WERI-Rb-1 (cell line): ENCODE measurements around the gene ECHS1.
"Not testable (repeated sequence)": the region's sequence is repeated elsewhere in the genome, so short reads cannot be mapped to it uniquely, and the experiment has no call there.

Source experiments
- DNase-seq: peaks from one replicate; pipeline ENCODE4 v3.0.0-alpha.2; 2020
- H3K27ac ChIP-seq: fragments of 250-450 bp; sonication (Bioruptor Pico); 2 replicates; pipeline ENCODE4 v1.5.1; 2020; ENCODE audit warnings: mild to moderate bottlenecking, moderate library complexity
- H3K27me3 ChIP-seq: fragments of 250-450 bp; sonication (Bioruptor Pico); 2 replicates; pipeline ENCODE4 v1.5.1; 2021; ENCODE audit warnings: mild to moderate bottlenecking, low read depth, moderate library complexity; ENCODE audit not compliant: insufficient read depth, severe bottlenecking
- H3K36me3 ChIP-seq: fragments of 250-450 bp; sonication (Bioruptor Pico); 2 replicates; pipeline ENCODE4 v1.5.1; 2020; ENCODE audit warnings: mild to moderate bottlenecking, moderate library complexity
- H3K4me3 ChIP-seq: 2 replicates; pipeline ENCODE4 v1.5.1; 2011; ENCODE audit warnings: low read depth, mild to moderate bottlenecking, control low read depth, low read length
- H3K9me3 ChIP-seq: fragments of 250-450 bp; sonication (Bioruptor Pico); 2 replicates; pipeline ENCODE4 v1.5.1; 2021; ENCODE audit warnings: mild to moderate bottlenecking, moderate library complexity; ENCODE audit not compliant: severe bottlenecking
- CTCF ChIP-seq: IDR thresholded peaks from 2 replicates; pipeline ENCODE4 v1.5.1; 2011; ENCODE audit warnings: low read depth, mild to moderate bottlenecking, control low read depth, inconsistent platforms, low read length

Gene ECHS1

GRCh38 chr10:133390597-133391248, 17.6 kb upstream of the ECHS1 start:
- TF ChIP-seq CTCF = no peak
- Histone ChIP-seq H3K27ac (no peak overlapping the region), H3K9me3 (no peaks in the 10 kb centered on the region), H3K4me3 (no peak overlapping the region), H3K27me3 (no peaks in the 10 kb centered on the region), H3K36me3 (peaks cover 8% of the 10 kb centered on the region)
- no peak for DNase-seq

GRCh38 chr10:133388973-133389818, 16.0 kb upstream of the ECHS1 start:
- TF ChIP-seq CTCF = no peak
- Histone ChIP-seq H3K27ac (no peak overlapping the region), H3K27me3 (no peaks in the 10 kb centered on the region), H3K4me3 (no peak overlapping the region), H3K9me3 (no peaks in the 10 kb centered on the region), H3K36me3 (peaks cover under 1% of the 10 kb centered on the region; the same call in 1 of the 2 replicates)
- no peak for DNase-seq

- Histone ChIP-seq H3K36me3 (no peaks in the 10 kb centered on the region; the same call in 1 of the 2 replicates), H3K4me3 (no peak overlapping the region), H3K27me3 (no peaks in the 10 kb centered on the region), H3K27ac (no peak overlapping the region), H3K9me3 (no peaks in the 10 kb centered on the region)
- no peak for DNase-seq
- TF ChIP-seq CTCF = no peak
These were observed 15.2 kb upstream of the ECHS1 start for GRCh38 chr10:133388236-133388972.

- not testable (repeated sequence) for H3K36me3 ChIP-seq, H3K27ac ChIP-seq, H3K9me3 ChIP-seq, H3K4me3 ChIP-seq, H3K27me3 ChIP-seq, DNase-seq
These were observed 13.8 kb upstream of the ECHS1 start for GRCh38 chr10:133386951-133387350.

GRCh38 chr10:133385214-133385613, 12.1 kb upstream of the ECHS1 start:
- no peak for DNase-seq
- peak overlapping the region; percentile 59 for H3K27ac ChIP-seq
- no peaks in the 10 kb centered on the region for H3K27me3 ChIP-seq
- H3K9me3 ChIP-seq = no peaks in the 10 kb centered on the region
- no peak overlapping the region for H3K4me3 ChIP-seq
- no peak for TF ChIP-seq CTCF
- H3K36me3 ChIP-seq = no peaks in the 10 kb centered on the region

- Histone ChIP-seq H3K4me3 (no peak overlapping the region), H3K27me3 (no peaks in the 10 kb centered on the region), H3K9me3 (no peaks in the 10 kb centered on the region), H3K27ac (peak overlapping the region; percentile 59), H3K36me3 (no peaks in the 10 kb centered on the region)
- DNase-seq = no peak
- no peak for TF ChIP-seq CTCF
These were observed 10.9 kb upstream of the ECHS1 start for GRCh38 chr10:133384071-133384470.
